Peyer's patch (tissue), 4 donors: ENCODE results near the gene PRIM1.
"Not testable (repeated sequence)": the region's sequence is repeated elsewhere in the genome, so short reads cannot be mapped to it uniquely, and the experiment has no call there.

Experiments used
- POLR2A ChIP-seq, 2 donors: fragments of 450-650 bp; IDR thresholded peaks; one replicate each; pipeline ENCODE4 v1.5.1; 2017; ENCODE audit warnings: antibody characterized with exemption in 2 of 2, mild to moderate bottlenecking in 2 of 2, moderate library complexity in 2 of 2
- TF ChIP-seq, protein P1 (sequence below), 6 experiments: fragments of 450-650 bp in 4 of 6; fragments of 200-600 bp in 2 of 6; sonication (generic) in 1 of 6; IDR thresholded peaks; one replicate each; pipeline ENCODE4 v1.5.1; 2017 to 2019; ENCODE audit warnings: antibody characterized with exemption in 6 of 6, mild to moderate bottlenecking in 3 of 6, moderate library complexity in 1 of 6

DNA sequence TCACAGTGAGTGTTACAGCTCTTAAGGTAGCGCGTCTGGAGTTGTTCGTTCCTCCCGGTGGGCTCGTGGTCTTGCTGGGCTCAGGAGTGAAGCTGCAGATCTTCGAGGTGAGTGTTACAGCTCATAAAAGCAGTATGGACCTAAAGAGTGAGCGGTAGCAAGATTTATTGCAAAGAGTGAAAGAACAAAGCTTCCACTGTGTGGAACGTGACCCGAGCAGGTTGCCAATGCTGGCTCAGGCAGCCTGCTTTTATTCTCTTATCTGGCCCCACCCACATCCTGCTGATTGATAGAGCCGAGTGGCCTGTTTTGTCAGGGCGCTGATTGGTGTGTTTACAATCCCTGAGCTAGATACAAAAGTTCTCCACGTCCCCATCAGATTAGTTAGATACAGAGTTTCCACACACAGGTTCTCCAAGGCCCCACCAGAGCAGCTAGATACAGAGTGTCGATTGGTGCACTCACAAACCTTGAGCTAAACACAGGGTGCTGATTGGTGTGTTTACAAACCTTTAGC lies 43.0 kb upstream of the PRIM1 start:
- TF ChIP-seq, protein P1, sequence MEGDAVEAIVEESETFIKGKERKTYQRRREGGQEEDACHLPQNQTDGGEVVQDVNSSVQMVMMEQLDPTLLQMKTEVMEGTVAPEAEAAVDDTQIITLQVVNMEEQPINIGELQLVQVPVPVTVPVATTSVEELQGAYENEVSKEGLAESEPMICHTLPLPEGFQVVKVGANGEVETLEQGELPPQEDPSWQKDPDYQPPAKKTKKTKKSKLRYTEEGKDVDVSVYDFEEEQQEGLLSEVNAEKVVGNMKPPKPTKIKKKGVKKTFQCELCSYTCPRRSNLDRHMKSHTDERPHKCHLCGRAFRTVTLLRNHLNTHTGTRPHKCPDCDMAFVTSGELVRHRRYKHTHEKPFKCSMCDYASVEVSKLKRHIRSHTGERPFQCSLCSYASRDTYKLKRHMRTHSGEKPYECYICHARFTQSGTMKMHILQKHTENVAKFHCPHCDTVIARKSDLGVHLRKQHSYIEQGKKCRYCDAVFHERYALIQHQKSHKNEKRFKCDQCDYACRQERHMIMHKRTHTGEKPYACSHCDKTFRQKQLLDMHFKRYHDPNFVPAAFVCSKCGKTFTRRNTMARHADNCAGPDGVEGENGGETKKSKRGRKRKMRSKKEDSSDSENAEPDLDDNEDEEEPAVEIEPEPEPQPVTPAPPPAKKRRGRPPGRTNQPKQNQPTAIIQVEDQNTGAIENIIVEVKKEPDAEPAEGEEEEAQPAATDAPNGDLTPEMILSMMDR (IDR thresholded peaks at IDR 0.05): not testable (repeated sequence)
- TF ChIP-seq POLR2A (IDR thresholded peaks at IDR 0.05): not testable (repeated sequence)
